ENCODE measurements around the gene CUX1.

CUX1 gene

DNA sequence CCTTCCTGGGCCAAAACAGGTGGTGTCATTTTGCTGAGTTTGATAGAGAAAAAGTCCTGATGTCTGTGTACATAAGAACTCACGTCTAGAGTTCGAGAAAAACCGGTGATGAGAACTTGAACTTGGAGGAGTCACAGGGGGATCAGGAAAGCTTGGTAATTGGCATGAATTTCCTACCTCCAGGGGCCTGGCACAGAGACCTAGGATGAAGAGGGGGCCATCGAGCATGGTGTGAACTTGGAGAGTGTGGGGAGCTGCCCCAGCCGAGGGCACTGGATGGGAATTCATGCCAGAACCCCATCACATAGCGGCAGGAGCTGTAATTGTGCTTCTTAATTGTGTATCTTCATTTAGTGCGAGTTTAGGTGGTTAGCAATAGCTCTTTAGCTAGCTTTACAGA, 82.2 kb downstream of the CUX1 start:
- H3K4me3 ChIP-seq (ENCODE audit: control insufficient read depth, low read depth, low read length): no peak overlapping the region
- no peak for DNase-seq (ENCODE audit: low read depth)
- TF ChIP-seq, protein P1, sequence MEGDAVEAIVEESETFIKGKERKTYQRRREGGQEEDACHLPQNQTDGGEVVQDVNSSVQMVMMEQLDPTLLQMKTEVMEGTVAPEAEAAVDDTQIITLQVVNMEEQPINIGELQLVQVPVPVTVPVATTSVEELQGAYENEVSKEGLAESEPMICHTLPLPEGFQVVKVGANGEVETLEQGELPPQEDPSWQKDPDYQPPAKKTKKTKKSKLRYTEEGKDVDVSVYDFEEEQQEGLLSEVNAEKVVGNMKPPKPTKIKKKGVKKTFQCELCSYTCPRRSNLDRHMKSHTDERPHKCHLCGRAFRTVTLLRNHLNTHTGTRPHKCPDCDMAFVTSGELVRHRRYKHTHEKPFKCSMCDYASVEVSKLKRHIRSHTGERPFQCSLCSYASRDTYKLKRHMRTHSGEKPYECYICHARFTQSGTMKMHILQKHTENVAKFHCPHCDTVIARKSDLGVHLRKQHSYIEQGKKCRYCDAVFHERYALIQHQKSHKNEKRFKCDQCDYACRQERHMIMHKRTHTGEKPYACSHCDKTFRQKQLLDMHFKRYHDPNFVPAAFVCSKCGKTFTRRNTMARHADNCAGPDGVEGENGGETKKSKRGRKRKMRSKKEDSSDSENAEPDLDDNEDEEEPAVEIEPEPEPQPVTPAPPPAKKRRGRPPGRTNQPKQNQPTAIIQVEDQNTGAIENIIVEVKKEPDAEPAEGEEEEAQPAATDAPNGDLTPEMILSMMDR (IDR thresholded peaks at IDR 0.05; ENCODE audit: control insufficient read depth, insufficient read depth, low read depth, low read length, missing control alignments): no peak

DNA sequence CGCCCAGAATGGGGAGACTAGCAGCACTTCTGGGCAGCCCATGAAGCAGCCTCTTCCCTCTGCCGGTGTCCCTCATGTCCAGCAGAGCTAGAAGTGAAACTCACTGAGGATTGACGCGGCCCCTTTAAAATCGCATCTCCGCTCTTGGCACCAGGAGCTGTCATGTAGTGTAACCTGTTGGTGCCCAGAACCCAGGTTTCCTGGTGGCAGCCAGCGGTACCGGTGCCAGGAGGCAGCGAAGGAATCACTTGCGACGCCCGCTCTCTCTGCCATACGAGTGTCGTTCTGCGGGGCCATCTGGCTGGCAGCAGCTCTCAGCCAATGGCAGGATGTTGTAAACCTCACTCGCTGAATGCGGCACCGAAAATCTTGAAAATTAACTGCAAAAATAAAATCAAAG, 82.7 kb downstream of the CUX1 start:
- DNase-seq (ENCODE audit: low read depth): no peak
- H3K4me3 ChIP-seq (ENCODE audit: control insufficient read depth, low read depth, low read length): peak overlapping the region; percentile 34
- TF ChIP-seq, protein P1 (IDR thresholded peaks at IDR 0.05; ENCODE audit: control insufficient read depth, insufficient read depth, low read depth, low read length, missing control alignments): no peak

DNA sequence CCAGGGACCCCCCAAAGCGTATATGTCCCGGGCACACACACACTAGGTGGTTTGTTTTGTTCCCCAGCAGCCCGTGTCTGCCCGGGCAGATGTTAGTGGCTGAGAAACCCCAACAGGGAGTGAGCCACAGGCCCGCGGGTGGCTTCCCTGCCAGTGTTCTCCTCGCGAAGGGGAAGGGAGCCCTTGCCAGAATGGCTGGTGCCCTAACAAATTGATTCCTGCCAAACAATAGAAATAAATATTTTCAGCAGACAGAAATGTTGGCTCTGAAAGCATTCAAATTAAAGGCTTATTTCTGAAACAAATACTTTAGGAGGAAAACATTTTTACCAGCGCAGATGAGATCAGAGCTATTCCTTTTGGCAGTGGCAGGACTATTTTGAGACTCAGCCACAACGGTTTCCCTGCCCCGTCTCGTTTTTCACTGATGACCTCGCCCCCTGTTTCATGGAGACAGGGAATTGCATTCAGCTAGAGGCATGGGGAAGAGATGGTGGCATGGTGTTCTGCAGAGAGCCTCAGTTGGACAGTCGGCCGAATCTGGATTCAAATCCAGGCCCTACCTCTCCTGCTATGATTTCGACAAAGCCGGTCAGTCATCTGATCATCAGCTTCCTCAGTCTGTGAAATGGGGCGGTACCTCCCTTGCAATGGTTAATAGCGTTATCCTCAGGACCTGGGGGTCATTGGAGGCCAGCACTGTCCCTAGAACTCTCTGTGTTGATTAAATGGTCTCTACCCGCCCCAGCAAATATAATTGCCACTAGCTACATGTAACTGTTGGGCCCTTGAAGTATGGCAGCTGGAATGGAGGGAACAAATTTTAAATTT, 84.5 kb downstream of the CUX1 start:
- no peak for DNase-seq (ENCODE audit: low read depth)
- no peak overlapping the region for H3K4me3 ChIP-seq (ENCODE audit: control insufficient read depth, low read depth, low read length)
- TF ChIP-seq, protein P1 (IDR thresholded peaks at IDR 0.05; ENCODE audit: control insufficient read depth, insufficient read depth, low read depth, low read length, missing control alignments): no peak

DNA sequence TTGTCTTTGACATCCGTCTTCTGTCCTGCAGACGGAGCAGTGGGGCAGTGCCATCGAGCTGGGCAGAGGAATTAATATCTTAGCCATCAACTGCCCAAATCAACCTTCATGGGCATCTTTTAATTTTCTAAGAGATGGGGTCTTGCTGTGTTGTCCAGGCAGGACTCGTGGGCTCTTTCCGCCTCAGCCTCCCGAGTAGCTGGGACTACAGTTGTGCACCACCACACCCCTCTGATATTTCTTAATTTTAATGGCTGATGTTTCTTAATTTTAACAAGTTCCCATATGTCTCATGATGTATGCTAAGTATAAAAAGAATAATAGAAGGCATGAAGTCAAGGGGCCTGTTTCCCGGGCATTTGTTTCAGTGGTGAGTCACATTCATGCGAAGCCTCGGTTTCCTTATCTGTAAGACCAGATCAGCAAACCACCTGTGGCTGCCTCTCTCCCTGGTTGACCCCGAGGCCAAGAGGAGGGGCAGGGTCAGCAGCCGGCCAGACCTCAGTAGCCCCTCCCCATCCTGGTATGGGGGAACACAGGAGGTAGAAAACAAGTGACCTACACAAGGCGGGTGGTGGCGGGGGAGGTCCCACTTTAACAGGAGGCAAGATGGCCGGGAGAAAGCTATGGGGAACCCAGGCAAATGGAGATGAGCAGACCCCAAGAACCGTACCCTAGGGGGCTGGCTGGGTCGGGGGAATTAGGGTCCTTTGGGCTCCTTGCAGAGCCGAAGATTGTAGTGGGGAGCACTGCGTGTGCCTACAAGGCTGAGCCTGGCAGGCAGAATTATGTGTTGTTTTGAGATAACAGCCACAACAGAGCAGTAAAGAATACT, 85.5 kb downstream of the CUX1 start:
- no peak overlapping the region for H3K4me3 ChIP-seq (ENCODE audit: control insufficient read depth, low read depth, low read length)
- DNase-seq (ENCODE audit: low read depth): no peak
- TF ChIP-seq, protein P1 (IDR thresholded peaks at IDR 0.05; ENCODE audit: control insufficient read depth, insufficient read depth, low read depth, low read length, missing control alignments): no peak

DNA sequence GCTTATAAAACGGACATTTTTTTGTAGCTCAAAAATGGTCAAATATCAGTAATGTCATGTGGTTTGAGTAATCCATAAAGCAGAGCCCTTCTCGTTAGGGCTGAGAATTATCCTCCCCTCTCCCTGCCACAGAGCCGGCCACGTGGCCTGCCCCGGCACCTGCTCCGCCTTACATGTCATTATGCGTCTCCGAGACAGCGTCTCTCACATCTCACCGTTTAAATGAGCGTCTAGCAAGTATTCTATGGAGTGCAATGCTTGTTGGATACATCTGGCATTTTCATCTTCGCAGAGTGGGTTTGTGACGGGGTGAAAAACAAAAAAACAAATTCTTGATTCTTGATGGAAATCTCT, 86.1 kb downstream of the CUX1 start:
- DNase-seq (ENCODE audit: low read depth): no peak
- TF ChIP-seq, protein P1 (IDR thresholded peaks at IDR 0.05; ENCODE audit: control insufficient read depth, insufficient read depth, low read depth, low read length, missing control alignments): no peak
- H3K4me3 ChIP-seq (ENCODE audit: control insufficient read depth, low read depth, low read length): no peak overlapping the region

DNA sequence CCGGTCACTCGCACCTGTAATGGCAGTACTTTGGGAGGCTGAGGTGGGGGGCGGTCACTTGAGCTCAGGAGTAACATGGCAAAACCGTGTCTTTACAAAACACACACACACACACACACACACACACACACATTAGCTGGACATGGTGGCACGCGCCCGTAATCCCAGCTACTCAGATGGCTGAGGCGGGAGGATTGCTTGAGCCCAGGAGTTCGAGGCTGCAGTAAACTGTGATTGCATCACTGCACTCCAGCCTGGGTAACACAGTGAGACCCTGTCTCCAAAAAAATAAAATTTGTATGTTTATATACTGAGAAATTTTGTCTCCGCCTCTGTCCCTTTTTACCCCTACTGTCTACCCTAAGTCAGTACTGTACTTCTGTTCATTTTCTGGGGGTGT, 86.6 kb downstream of the CUX1 start:
- TF ChIP-seq, protein P1 (IDR thresholded peaks at IDR 0.05; ENCODE audit: control insufficient read depth, insufficient read depth, low read depth, low read length, missing control alignments): no peak
- DNase-seq (ENCODE audit: low read depth): no peak
- no peak overlapping the region for H3K4me3 ChIP-seq (ENCODE audit: control insufficient read depth, low read depth, low read length)
